HEK293 (cell line): Measurements from ENCODE around the gene SMIM29.

Source experiments
- BCL11B ChIP-seq: fragments of 450-650 bp; formaldehyde crosslinking; IDR thresholded peaks from 2 replicates; pipeline ENCODE4 v1.5.1; 2016; ENCODE audit warnings: low read depth, missing biosample characterization, missing genetic modification characterization
- HOXA7 ChIP-seq: sonication (generic); formaldehyde crosslinking; IDR thresholded peaks from 2 replicates; pipeline ENCODE4 v1.8.1; 2022; ENCODE audit warnings: missing genetic modification reagents, borderline replicate concordance
- KLF16 ChIP-seq: fragments of 450-650 bp; formaldehyde crosslinking; IDR thresholded peaks from 2 replicates; pipeline ENCODE4 v1.5.1; 2017; ENCODE audit warnings: missing biosample characterization, missing genetic modification characterization
- MYNN ChIP-seq: fragments of 450-650 bp; formaldehyde crosslinking; IDR thresholded peaks from 2 replicates; pipeline ENCODE4 v1.5.1; 2016; ENCODE audit warnings: missing biosample characterization, missing genetic modification characterization, borderline replicate concordance
- MZF1 ChIP-seq: fragments of 450-650 bp; formaldehyde crosslinking; IDR thresholded peaks from 2 replicates; pipeline ENCODE4 v1.5.1; 2017; ENCODE audit warnings: missing biosample characterization, missing genetic modification characterization, borderline replicate concordance
- SALL2 ChIP-seq: fragments of 450-650 bp; formaldehyde crosslinking; IDR thresholded peaks from 2 replicates; pipeline ENCODE4 v1.5.0; 2017; ENCODE audit warnings: missing biosample characterization, mild to moderate bottlenecking, missing genetic modification characterization, borderline replicate concordance
- YY2 ChIP-seq: fragments of 450-650 bp; formaldehyde crosslinking; IDR thresholded peaks from 2 replicates; pipeline ENCODE4 v1.5.1; 2016; ENCODE audit warnings: missing biosample characterization, missing genetic modification characterization
- ZBTB7A ChIP-seq: fragments of 450-650 bp; formaldehyde crosslinking; IDR thresholded peaks from 2 replicates; pipeline ENCODE4 v1.5.1; 2016; ENCODE audit warnings: low read depth, missing biosample characterization, missing genetic modification characterization
- ZNF174 ChIP-seq: fragments of 450-650 bp; formaldehyde crosslinking; IDR thresholded peaks from 2 replicates; pipeline ENCODE4 v1.5.0; 2017; ENCODE audit warnings: missing biosample characterization, mild to moderate bottlenecking, missing genetic modification characterization
- ZNF211 ChIP-seq: fragments of 450-650 bp; formaldehyde crosslinking; IDR thresholded peaks from 2 replicates; pipeline ENCODE4 v1.5.1; 2016; ENCODE audit warnings: low read depth, missing biosample characterization, missing genetic modification characterization
- ZNF221 ChIP-seq: fragments of 450-650 bp; formaldehyde crosslinking; IDR thresholded peaks from 2 replicates; pipeline ENCODE4 v1.5.1; 2017; ENCODE audit warnings: missing biosample characterization, missing genetic modification characterization, borderline replicate concordance
- ZNF302 ChIP-seq: fragments of 450-650 bp; formaldehyde crosslinking; IDR thresholded peaks from 2 replicates; pipeline ENCODE4 v1.5.1; 2016; ENCODE audit warnings: missing biosample characterization, missing genetic modification characterization, low read depth
- ZNF391 ChIP-seq: fragments of 450-650 bp; formaldehyde crosslinking; IDR thresholded peaks from 2 replicates; pipeline ENCODE4 v1.5.1; 2016; ENCODE audit warnings: low read depth, missing biosample characterization, missing genetic modification characterization, borderline replicate concordance
- ZNF548 ChIP-seq: fragments of 450-650 bp; formaldehyde crosslinking; IDR thresholded peaks from 2 replicates; pipeline ENCODE4 v1.5.1; 2016; ENCODE audit warnings: missing biosample characterization, missing genetic modification characterization
- ZNF549 ChIP-seq: fragments of 450-650 bp; IDR thresholded peaks from 2 replicates; pipeline ENCODE4 v1.5.1; 2018; ENCODE audit warnings: missing biosample characterization, missing genetic modification characterization, mild to moderate bottlenecking, inconsistent platforms, moderate library complexity
- ZNF561 ChIP-seq: fragments of 450-650 bp; IDR thresholded peaks from 2 replicates; pipeline ENCODE4 v1.5.1; 2018; ENCODE audit warnings: missing biosample characterization, missing genetic modification characterization, borderline replicate concordance
- ZNF624 ChIP-seq: fragments of 450-650 bp; formaldehyde crosslinking; IDR thresholded peaks from 2 replicates; pipeline ENCODE4 v1.5.1; 2017; ENCODE audit warnings: missing biosample characterization, missing genetic modification characterization
- ZNF670 ChIP-seq: fragments of 450-650 bp; formaldehyde crosslinking; IDR thresholded peaks from 2 replicates; pipeline ENCODE4 v1.5.1; 2016; ENCODE audit warnings: missing biosample characterization, missing genetic modification characterization, low read depth
- ZSCAN30 ChIP-seq: fragments of 450-650 bp; IDR thresholded peaks from 2 replicates; pipeline ENCODE4 v1.5.1; 2018; ENCODE audit warnings: missing biosample characterization, mild to moderate bottlenecking, missing genetic modification characterization, moderate library complexity
- TF ChIP-seq, protein P1 (sequence below): fragments of 450-650 bp; formaldehyde crosslinking; IDR thresholded peaks from 2 replicates; pipeline ENCODE4 v1.5.1; 2016; ENCODE audit warnings: missing biosample characterization, missing genetic modification characterization
- TF ChIP-seq, protein P2 (sequence below): fragments of 450-650 bp; formaldehyde crosslinking; IDR thresholded peaks from 2 replicates; pipeline ENCODE4 v1.5.1; 2017; ENCODE audit warnings: missing biosample characterization, missing genetic modification characterization
- TF ChIP-seq, protein P3 (sequence below): fragments of 450-650 bp; formaldehyde crosslinking; IDR thresholded peaks from 2 replicates; pipeline ENCODE4 v1.5.1; 2017; ENCODE audit warnings: missing biosample characterization, missing genetic modification characterization
- TF ChIP-seq, protein P4 (sequence below): fragments of 450-650 bp; formaldehyde crosslinking; IDR thresholded peaks from 2 replicates; pipeline ENCODE4; 2016; ENCODE audit warnings: missing biosample characterization, missing genetic modification characterization
- TF ChIP-seq, protein P5 (sequence below): fragments of 450-650 bp; formaldehyde crosslinking; IDR thresholded peaks from 2 replicates; pipeline ENCODE4 v1.5.1; 2017; ENCODE audit warnings: missing biosample characterization, missing genetic modification characterization
- TF ChIP-seq, protein P6 (sequence below): fragments of 450-650 bp; formaldehyde crosslinking; IDR thresholded peaks from 2 replicates; pipeline ENCODE4 v1.5.1; 2016; ENCODE audit warnings: missing biosample characterization, missing genetic modification characterization
- TF ChIP-seq, protein P7 (sequence below): fragments of 450-650 bp; formaldehyde crosslinking; IDR thresholded peaks from 2 replicates; pipeline ENCODE4 v1.5.1; 2016; ENCODE audit warnings: missing biosample characterization, missing genetic modification characterization, borderline replicate concordance
- TF ChIP-seq, protein P8 (sequence below): fragments of 450-650 bp; formaldehyde crosslinking; IDR thresholded peaks from 2 replicates; pipeline ENCODE4 v1.5.1; 2016; ENCODE audit warnings: missing biosample characterization, missing genetic modification characterization

The SMIM29 gene

DNA sequence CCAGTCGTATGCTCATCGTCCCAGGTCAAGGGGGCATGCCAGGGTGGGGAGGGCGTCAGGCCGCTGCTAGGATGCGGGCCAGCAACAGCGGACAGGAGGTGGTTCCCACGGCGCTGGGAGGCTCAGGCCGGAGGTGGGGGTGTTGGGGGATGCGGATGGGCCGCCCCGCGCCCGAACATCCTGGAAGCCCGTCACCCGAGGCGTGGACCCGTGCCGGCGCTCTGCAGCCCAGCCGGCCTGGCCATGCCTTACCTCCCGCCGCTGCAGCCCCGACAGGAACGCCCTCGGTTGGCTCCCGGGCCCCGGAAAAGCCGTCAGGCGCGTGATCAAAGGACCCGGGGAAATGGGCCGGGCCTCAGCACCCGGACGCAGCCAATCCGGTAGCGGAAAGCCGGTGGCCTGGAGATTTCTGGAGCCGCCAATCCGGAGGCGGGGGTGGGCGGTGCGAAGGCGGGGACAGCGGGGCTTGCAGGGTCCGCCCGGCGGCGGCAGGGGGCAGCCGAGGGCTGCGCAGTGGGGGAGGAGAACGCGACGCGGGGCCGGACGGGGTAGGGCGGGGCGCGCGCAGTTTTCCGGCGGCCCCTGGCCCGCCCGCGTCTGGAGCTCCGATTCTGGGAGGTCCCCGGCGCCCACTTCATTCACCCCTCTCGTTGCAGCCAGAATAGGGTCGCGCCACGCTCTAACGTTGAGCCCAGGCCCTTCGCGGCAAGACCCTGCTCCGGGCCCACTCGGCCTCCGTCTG is at the start of gene SMIM29 (continued):
- TF ChIP-seq ZNF549 (no peak), ZNF221 (tag by site-specific recombination) (no peak), ZNF548 (tag by site-specific recombination) (no peak), ZBTB7A (tag by site-specific recombination) (peak; percentile 48), ZSCAN30 (tag by site-specific recombination) (peak; percentile 66; the same call in 1 of the 2 replicates), HOXA7 (CRISPR knock-in tag) (no peak), KLF16 (tag by site-specific recombination) (no peak), ZNF302 (no peak), MYNN (tag by site-specific recombination) (no peak), YY2 (tag by site-specific recombination) (no peak), ZNF670 (tag by site-specific recombination) (no peak), ZNF561 (no peak), SALL2 (tag by site-specific recombination) (no peak), MZF1 (tag by site-specific recombination) (no peak), ZNF211 (tag by site-specific recombination) (no peak), ZNF174 (tag by site-specific recombination) (no peak), BCL11B (tag by site-specific recombination) (peak; percentile 94), ZNF624 (tag by site-specific recombination) (no peak), ZNF391 (tag by site-specific recombination) (no peak)
- TF ChIP-seq, protein P1, sequence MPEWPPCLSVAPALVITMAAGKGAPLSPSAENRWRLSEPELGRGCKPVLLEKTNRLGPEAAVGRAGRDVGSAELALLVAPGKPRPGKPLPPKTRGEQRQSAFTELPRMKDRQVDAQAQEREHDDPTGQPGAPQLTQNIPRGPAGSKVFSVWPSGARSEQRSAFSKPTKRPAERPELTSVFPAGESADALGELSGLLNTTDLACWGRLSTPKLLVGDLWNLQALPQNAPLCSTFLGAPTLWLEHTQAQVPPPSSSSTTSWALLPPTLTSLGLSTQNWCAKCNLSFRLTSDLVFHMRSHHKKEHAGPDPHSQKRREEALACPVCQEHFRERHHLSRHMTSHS: no peak
- TF ChIP-seq, protein P2, sequence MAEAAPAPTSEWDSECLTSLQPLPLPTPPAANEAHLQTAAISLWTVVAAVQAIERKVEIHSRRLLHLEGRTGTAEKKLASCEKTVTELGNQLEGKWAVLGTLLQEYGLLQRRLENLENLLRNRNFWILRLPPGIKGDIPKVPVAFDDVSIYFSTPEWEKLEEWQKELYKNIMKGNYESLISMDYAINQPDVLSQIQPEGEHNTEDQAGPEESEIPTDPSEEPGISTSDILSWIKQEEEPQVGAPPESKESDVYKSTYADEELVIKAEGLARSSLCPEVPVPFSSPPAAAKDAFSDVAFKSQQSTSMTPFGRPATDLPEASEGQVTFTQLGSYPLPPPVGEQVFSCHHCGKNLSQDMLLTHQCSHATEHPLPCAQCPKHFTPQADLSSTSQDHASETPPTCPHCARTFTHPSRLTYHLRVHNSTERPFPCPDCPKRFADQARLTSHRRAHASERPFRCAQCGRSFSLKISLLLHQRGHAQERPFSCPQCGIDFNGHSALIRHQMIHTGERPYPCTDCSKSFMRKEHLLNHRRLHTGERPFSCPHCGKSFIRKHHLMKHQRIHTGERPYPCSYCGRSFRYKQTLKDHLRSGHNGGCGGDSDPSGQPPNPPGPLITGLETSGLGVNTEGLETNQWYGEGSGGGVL (tag by site-specific recombination): no peak
- TF ChIP-seq, protein P3, sequence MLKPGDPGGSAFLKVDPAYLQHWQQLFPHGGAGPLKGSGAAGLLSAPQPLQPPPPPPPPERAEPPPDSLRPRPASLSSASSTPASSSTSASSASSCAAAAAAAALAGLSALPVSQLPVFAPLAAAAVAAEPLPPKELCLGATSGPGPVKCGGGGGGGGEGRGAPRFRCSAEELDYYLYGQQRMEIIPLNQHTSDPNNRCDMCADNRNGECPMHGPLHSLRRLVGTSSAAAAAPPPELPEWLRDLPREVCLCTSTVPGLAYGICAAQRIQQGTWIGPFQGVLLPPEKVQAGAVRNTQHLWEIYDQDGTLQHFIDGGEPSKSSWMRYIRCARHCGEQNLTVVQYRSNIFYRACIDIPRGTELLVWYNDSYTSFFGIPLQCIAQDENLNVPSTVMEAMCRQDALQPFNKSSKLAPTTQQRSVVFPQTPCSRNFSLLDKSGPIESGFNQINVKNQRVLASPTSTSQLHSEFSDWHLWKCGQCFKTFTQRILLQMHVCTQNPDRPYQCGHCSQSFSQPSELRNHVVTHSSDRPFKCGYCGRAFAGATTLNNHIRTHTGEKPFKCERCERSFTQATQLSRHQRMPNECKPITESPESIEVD (tag by site-specific recombination): no peak
- TF ChIP-seq, protein P4, sequence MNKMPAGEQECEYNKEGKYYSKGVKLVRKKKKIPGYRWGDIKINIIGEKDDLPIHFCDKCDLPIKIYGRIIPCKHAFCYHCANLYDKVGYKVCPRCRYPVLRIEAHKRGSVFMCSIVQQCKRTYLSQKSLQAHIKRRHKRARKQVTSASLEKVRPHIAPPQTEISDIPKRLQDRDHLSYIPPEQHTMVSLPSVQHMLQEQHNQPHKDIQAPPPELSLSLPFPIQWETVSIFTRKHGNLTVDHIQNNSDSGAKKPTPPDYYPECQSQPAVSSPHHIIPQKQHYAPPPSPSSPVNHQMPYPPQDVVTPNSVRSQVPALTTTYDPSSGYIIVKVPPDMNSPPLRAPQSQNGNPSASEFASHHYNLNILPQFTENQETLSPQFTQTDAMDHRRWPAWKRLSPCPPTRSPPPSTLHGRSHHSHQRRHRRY (tag by site-specific recombination): no peak
- TF ChIP-seq, protein P5, sequence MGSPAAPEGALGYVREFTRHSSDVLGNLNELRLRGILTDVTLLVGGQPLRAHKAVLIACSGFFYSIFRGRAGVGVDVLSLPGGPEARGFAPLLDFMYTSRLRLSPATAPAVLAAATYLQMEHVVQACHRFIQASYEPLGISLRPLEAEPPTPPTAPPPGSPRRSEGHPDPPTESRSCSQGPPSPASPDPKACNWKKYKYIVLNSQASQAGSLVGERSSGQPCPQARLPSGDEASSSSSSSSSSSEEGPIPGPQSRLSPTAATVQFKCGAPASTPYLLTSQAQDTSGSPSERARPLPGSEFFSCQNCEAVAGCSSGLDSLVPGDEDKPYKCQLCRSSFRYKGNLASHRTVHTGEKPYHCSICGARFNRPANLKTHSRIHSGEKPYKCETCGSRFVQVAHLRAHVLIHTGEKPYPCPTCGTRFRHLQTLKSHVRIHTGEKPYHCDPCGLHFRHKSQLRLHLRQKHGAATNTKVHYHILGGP (tag by site-specific recombination): no peak
- TF ChIP-seq, protein P6, sequence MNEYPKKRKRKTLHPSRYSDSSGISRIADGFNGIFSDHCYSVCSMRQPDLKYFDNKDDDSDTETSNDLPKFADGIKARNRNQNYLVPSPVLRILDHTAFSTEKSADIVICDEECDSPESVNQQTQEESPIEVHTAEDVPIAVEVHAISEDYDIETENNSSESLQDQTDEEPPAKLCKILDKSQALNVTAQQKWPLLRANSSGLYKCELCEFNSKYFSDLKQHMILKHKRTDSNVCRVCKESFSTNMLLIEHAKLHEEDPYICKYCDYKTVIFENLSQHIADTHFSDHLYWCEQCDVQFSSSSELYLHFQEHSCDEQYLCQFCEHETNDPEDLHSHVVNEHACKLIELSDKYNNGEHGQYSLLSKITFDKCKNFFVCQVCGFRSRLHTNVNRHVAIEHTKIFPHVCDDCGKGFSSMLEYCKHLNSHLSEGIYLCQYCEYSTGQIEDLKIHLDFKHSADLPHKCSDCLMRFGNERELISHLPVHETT (tag by site-specific recombination): no peak
- TF ChIP-seq, protein P7, sequence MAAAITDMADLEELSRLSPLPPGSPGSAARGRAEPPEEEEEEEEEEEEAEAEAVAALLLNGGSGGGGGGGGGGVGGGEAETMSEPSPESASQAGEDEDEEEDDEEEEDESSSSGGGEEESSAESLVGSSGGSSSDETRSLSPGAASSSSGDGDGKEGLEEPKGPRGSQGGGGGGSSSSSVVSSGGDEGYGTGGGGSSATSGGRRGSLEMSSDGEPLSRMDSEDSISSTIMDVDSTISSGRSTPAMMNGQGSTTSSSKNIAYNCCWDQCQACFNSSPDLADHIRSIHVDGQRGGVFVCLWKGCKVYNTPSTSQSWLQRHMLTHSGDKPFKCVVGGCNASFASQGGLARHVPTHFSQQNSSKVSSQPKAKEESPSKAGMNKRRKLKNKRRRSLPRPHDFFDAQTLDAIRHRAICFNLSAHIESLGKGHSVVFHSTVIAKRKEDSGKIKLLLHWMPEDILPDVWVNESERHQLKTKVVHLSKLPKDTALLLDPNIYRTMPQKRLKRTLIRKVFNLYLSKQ (tag by site-specific recombination): no peak
- TF ChIP-seq, protein P8, sequence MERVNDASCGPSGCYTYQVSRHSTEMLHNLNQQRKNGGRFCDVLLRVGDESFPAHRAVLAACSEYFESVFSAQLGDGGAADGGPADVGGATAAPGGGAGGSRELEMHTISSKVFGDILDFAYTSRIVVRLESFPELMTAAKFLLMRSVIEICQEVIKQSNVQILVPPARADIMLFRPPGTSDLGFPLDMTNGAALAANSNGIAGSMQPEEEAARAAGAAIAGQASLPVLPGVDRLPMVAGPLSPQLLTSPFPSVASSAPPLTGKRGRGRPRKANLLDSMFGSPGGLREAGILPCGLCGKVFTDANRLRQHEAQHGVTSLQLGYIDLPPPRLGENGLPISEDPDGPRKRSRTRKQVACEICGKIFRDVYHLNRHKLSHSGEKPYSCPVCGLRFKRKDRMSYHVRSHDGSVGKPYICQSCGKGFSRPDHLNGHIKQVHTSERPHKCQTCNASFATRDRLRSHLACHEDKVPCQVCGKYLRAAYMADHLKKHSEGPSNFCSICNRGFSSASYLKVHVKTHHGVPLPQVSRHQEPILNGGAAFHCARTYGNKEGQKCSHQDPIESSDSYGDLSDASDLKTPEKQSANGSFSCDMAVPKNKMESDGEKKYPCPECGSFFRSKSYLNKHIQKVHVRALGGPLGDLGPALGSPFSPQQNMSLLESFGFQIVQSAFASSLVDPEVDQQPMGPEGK (tag by site-specific recombination): peak; percentile 85
